D721Med (cell line): ENCODE data around the gene REPS1.

Experiments
- DNase-seq: peaks from one replicate; pipeline ENCODE4 v3.0.0; 2011; ENCODE audit warnings: low spot score; ENCODE audit not compliant: insufficient read length
- FAIRE-seq: peaks from 2 replicates; lab custom pipeline; 2011; peaks lifted over from hg19 to GRCh38; lab: Jason Lieb, UNC
- CTCF ChIP-seq: IDR thresholded peaks from 2 replicates; pipeline ENCODE4 v1.5.1; 2012; ENCODE audit warnings: mild to moderate bottlenecking, control low read depth; ENCODE audit not compliant: insufficient read depth; ENCODE audit errors: missing control alignments

The REPS1 gene

GRCh38 chr6:138959521-138959920 is 28.5 kb downstream of the REPS1 start:
- DNase-seq, result no peak
- TF ChIP-seq CTCF, result no peak
- no peak for FAIRE-seq

GRCh38 chr6:138958595-138958994 is 29.5 kb downstream of the REPS1 start:
- TF ChIP-seq CTCF, result no peak
- no peak for DNase-seq
- no peak for FAIRE-seq

- FAIRE-seq (no peak), DNase-seq (no peak)
- TF ChIP-seq CTCF, result no peak
Measured at GRCh38 chr6:138957903-138958302, 30.1 kb downstream of the REPS1 start.

GRCh38 chr6:138957484-138957883 is 30.6 kb downstream of the REPS1 start:
- TF ChIP-seq CTCF, result no peak
- no peak for DNase-seq
- FAIRE-seq, result no peak

- DNase-seq (no peak), FAIRE-seq (no peak)
- TF ChIP-seq CTCF, result no peak
Measured at GRCh38 chr6:138956244-138956924, 31.7 kb downstream of the REPS1 start.

GRCh38 chr6:138955262-138955661 is 32.8 kb downstream of the REPS1 start:
- FAIRE-seq (no peak), DNase-seq (no peak)
- no peak for TF ChIP-seq CTCF

- FAIRE-seq (no peak), DNase-seq (no peak)
- TF ChIP-seq CTCF, result no peak
Measured at GRCh38 chr6:138953451-138953850, 34.6 kb downstream of the REPS1 start.
